Measurements from ENCODE around the gene CASP10. TPM values are rescaled to one million over a fixed set of nuclear protein-coding genes. Genes with fewer than 3 reads are reported as not detected.

The CASP10 gene
- total RNA-seq, 4 donors from 2014 or later, result 17.8 to 26.5 (median 20.8) TPM

- TF ChIP-seq, protein P1, sequence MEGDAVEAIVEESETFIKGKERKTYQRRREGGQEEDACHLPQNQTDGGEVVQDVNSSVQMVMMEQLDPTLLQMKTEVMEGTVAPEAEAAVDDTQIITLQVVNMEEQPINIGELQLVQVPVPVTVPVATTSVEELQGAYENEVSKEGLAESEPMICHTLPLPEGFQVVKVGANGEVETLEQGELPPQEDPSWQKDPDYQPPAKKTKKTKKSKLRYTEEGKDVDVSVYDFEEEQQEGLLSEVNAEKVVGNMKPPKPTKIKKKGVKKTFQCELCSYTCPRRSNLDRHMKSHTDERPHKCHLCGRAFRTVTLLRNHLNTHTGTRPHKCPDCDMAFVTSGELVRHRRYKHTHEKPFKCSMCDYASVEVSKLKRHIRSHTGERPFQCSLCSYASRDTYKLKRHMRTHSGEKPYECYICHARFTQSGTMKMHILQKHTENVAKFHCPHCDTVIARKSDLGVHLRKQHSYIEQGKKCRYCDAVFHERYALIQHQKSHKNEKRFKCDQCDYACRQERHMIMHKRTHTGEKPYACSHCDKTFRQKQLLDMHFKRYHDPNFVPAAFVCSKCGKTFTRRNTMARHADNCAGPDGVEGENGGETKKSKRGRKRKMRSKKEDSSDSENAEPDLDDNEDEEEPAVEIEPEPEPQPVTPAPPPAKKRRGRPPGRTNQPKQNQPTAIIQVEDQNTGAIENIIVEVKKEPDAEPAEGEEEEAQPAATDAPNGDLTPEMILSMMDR (IDR thresholded peaks at IDR 0.05; ENCODE audit: low read depth), result no peak
Measured at GRCh38 chr2:201164166-201164565, 18.8 kb upstream of the CASP10 start.

GRCh38 chr2:201167546-201167945 lies 15.4 kb upstream of the CASP10 start:
- TF ChIP-seq, protein P1 (IDR thresholded peaks at IDR 0.05; ENCODE audit: low read depth), result no peak

DNA sequence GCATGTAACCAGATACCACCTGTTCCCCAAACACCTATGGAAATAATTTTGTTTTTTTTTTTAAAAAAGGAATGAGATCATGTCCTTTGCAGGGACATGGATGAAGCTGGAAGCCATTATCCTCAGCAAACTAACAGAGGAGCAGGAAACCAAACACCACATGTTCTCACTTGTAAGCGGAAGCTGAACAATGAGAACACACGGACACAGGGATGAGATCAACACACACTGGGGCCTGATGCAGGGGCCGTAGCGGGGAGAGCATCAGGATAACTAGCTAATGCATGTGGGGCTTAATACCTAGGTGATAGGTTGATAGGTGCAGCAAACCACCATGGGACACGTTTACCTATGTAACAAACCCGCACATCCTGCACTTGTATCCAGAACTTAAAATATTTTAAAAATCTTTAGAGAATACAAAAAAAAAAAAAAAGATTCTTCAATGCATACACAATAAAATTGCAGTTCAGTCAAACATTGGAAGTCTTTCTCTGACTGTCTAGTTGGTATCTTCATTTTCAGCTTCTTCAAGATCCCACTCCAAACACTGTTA lies 11.6 kb upstream of the CASP10 start:
- TF ChIP-seq, protein P1 (IDR thresholded peaks at IDR 0.05; ENCODE audit: low read depth), result no peak

DNA sequence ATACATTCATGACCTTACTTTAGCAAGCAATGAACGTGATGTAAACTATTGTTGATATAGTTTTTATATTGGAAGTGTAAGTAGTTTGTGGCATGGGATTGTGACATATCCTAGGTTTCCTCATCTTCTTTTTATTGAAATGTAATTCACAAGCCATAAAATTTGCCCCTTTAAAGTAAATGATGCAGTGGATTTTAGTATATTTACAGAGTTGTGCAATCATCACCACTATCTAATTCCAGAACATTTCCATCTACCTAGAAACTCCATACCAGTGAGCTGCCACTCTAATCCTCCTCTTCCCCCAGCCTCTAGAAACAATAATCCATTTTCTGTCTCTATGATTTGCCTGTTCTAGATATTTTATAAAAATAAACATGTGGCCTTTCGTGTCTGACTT lies 10.7 kb upstream of the CASP10 start:
- TF ChIP-seq, protein P1 (IDR thresholded peaks at IDR 0.05; ENCODE audit: low read depth), result no peak

GRCh38 chr2:201174687-201175086 lies 8.3 kb upstream of the CASP10 start:
- TF ChIP-seq, protein P1 (IDR thresholded peaks at IDR 0.05; ENCODE audit: low read depth), result no peak

DNA sequence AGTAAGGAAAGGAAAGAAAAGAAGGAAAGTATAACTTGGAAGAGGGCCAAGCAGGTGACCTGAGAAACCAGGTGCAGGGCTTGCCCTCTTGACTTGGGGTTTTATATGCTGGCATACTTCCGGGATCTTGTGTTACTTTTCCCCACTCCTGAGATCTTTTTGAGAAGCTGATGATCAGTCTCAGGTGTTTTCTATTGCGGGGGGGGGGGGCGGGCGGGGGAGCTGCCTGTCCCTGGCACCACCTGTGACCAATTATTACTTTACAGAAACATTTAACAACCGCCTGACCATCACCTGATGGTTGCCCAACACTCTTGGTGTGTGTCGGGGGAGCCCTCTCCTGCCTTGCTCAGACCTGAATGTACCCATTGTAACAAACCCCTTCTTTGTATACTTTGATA lies 6.9 kb upstream of the CASP10 start:
- TF ChIP-seq, protein P1 (IDR thresholded peaks at IDR 0.05; ENCODE audit: low read depth), result no peak

GRCh38 chr2:201180010-201180409 lies 2.9 kb upstream of the CASP10 start:
- TF ChIP-seq, protein P1 (IDR thresholded peaks at IDR 0.05; ENCODE audit: low read depth), result no peak

Data from subcutaneous adipose tissue (tissue), 4 donors.